DND-41 (cell line): ENCODE results near the gene GABRP.

Experiments
- ATAC-seq: fragments of 200-7000 bp; cut with Tn5 transposase; 3 replicates; pipeline ENCODE4 v1.9.1; 2021; ENCODE audit warnings: low read depth; ENCODE audit not compliant: insufficient read depth
- DNase-seq: peaks from one replicate; pipeline ENCODE4 v3.0.0-alpha.2; 2020
- H2AFZ ChIP-seq: 2 replicates; pipeline ENCODE4 v1.6.0; 2012; ENCODE audit warnings: low read depth, low read length
- H3K27ac ChIP-seq: 2 replicates; pipeline ENCODE4 v1.5.1; 2012; ENCODE audit warnings: low read length, inconsistent platforms
- H3K27me3 ChIP-seq: fragments of 200-600 bp; sonication (generic); 2 replicates; pipeline ENCODE4 v1.6.0; 2012; ENCODE audit warnings: low read length, mild to moderate bottlenecking, inconsistent platforms; ENCODE audit not compliant: insufficient read depth, poor library complexity
- H3K36me3 ChIP-seq: 2 replicates; pipeline ENCODE4 v1.5.1; 2012; ENCODE audit warnings: low read length, inconsistent platforms; ENCODE audit not compliant: insufficient read depth
- H3K4me1 ChIP-seq: 2 replicates; pipeline ENCODE4 v1.5.1; 2012; ENCODE audit warnings: mild to moderate bottlenecking, low read length; ENCODE audit not compliant: insufficient read depth
- H3K4me2 ChIP-seq: 2 replicates; pipeline ENCODE4 v1.6.0; 2012; ENCODE audit warnings: mild to moderate bottlenecking, moderate library complexity, low read length, inconsistent platforms; ENCODE audit not compliant: insufficient read depth
- H3K4me3 ChIP-seq, 2 experiments: fragments of 200-600 bp in 1 of 2; shearing (Covaris generic) in 1 of 2; 2 replicates each; pipeline ENCODE4 v1.5.1; 2012 to 2016; ENCODE audit warnings: inconsistent platforms in 2 of 2, low read length in 2 of 2, mild to moderate bottlenecking in 2 of 2, low read depth in 1 of 2, moderate library complexity in 1 of 2
- H3K79me2 ChIP-seq: 2 replicates; pipeline ENCODE4 v1.6.0; 2012; ENCODE audit warnings: low read length, inconsistent platforms; ENCODE audit not compliant: insufficient read depth
- H3K9ac ChIP-seq: 2 replicates; pipeline ENCODE4 v1.6.0; 2012; ENCODE audit warnings: low read depth, mild to moderate bottlenecking, inconsistent platforms, low read length, moderate library complexity
- H3K9me3 ChIP-seq: 2 replicates; pipeline ENCODE4 v1.5.1; 2012; ENCODE audit warnings: low read length, moderate library complexity, mild to moderate bottlenecking, inconsistent platforms; ENCODE audit not compliant: insufficient read depth, severe bottlenecking
- H4K20me1 ChIP-seq: 2 replicates; pipeline ENCODE4 v1.6.0; 2012; ENCODE audit warnings: low read length; ENCODE audit not compliant: insufficient read depth
- CTCF ChIP-seq: IDR thresholded peaks from 2 replicates; pipeline ENCODE4 v1.5.1; 2012; ENCODE audit warnings: borderline replicate concordance, low read length, moderate library complexity, mild to moderate bottlenecking; ENCODE audit not compliant: poor library complexity, severe bottlenecking; ENCODE audit errors: extremely low read depth
- EZH2 ChIP-seq: IDR thresholded peaks from 3 replicates; pipeline ENCODE4 v1.6.1; 2012; ENCODE audit warnings: borderline replicate concordance, low read depth, mild to moderate bottlenecking, moderate library complexity, low read length, inconsistent platforms; ENCODE audit not compliant: severe bottlenecking

Gene GABRP

GRCh38 chr5:170755679-170756456 lies 27.7 kb upstream of the GABRP start:
- no peaks in the 10 kb centered on the region for H3K36me3 ChIP-seq
- no peak overlapping the region for H3K4me3 ChIP-seq
- no peak for ATAC-seq
- H3K27ac ChIP-seq, result no peak overlapping the region
- TF ChIP-seq EZH2 (no peak), CTCF (no peak)
- no peaks in the 10 kb centered on the region for H3K9me3 ChIP-seq
- no peaks in the 10 kb centered on the region for H3K4me1 ChIP-seq
- no peaks in the 10 kb centered on the region for H3K27me3 ChIP-seq
- H3K4me2 ChIP-seq, result no peak overlapping the region
- H3K9ac ChIP-seq, result no peak overlapping the region
- DNase-seq, result no peak
- no peaks in the 10 kb centered on the region for H4K20me1 ChIP-seq
- H3K79me2 ChIP-seq, result no peaks in the 10 kb centered on the region
- H2AFZ ChIP-seq, result no peak overlapping the region

GRCh38 chr5:170756691-170757090 lies 26.8 kb upstream of the GABRP start:
- Histone ChIP-seq H3K27ac (no peak overlapping the region), H3K9ac (no peak overlapping the region), H3K79me2 (no peaks in the 10 kb centered on the region), H3K9me3 (no peaks in the 10 kb centered on the region), H3K36me3 (no peaks in the 10 kb centered on the region), H2AFZ (no peak overlapping the region), H3K27me3 (no peaks in the 10 kb centered on the region), H3K4me1 (no peaks in the 10 kb centered on the region), H3K4me2 (no peak overlapping the region), H3K4me3 (no peak overlapping the region), H4K20me1 (no peaks in the 10 kb centered on the region)
- DNase-seq (no peak), ATAC-seq (no peak)
- TF ChIP-seq EZH2 (no peak), CTCF (no peak)

- H3K4me2 ChIP-seq, result no peak overlapping the region
- H3K4me1 ChIP-seq, result no peaks in the 10 kb centered on the region
- ATAC-seq (no peak), DNase-seq (no peak)
- no peak overlapping the region for H2AFZ ChIP-seq
- no peak overlapping the region for H3K27ac ChIP-seq
- TF ChIP-seq EZH2 (no peak), CTCF (no peak)
- no peaks in the 10 kb centered on the region for H4K20me1 ChIP-seq
- no peak overlapping the region for H3K9ac ChIP-seq
- no peaks in the 10 kb centered on the region for H3K79me2 ChIP-seq
- no peak overlapping the region for H3K4me3 ChIP-seq
- no peaks in the 10 kb centered on the region for H3K9me3 ChIP-seq
- no peaks in the 10 kb centered on the region for H3K27me3 ChIP-seq
- no peaks in the 10 kb centered on the region for H3K36me3 ChIP-seq
These were observed 26.3 kb upstream of the GABRP start for GRCh38 chr5:170757182-170757601.
